ENCODE measurements around the gene ST6GALNAC3. TPM values are rescaled to one million over a fixed set of nuclear protein-coding genes. Genes with fewer than 3 reads are reported as not detected.

Gene ST6GALNAC3
- total RNA-seq, 1 experiment from 2014 or later = 2.2 TPM

GRCh38 chr1:76158126-76158525, 83.6 kb downstream of the ST6GALNAC3 start:
- Histone ChIP-seq H4K20me1 (ENCODE audit: insufficient read depth) (no peaks in the 10 kb centered on the region), H3K36me3 (ENCODE audit: control insufficient read depth in 1 of 2, insufficient read depth in 2 of 2, low read length in 2 of 2) (no peaks in the 10 kb centered on the region), H3K79me2 (ENCODE audit: insufficient read depth, low read length) (no peaks in the 10 kb centered on the region), H3K4me2 (ENCODE audit: low read length) (peak overlapping the region; percentile 36), H2AFZ (ENCODE audit: low read depth, low read length, poor library complexity, severe bottlenecking) (no peak overlapping the region), H3K27ac (ENCODE audit: low read depth, low read length) (no peak overlapping the region; the same call in 1 of the 2 replicates), H3K27me3 (ENCODE audit: insufficient read depth, low read length) (no peaks in the 10 kb centered on the region), H3K9me2 (ENCODE audit: insufficient read depth) (no peaks in the 10 kb centered on the region), H3K4me1 (ENCODE audit: control insufficient read depth in 1 of 2, insufficient read depth in 2 of 2, low read length in 2 of 2) (peaks cover 3 to 38% of the 10 kb centered on the region in 2 experiments; a peak in 3 of 4 replicates), H3K4me3 (replicated peaks in 1 of 2; ENCODE audit: low read depth in 1 of 2, low read length in 2 of 2) (no peak overlapping the region), H3K9me3 (ENCODE audit: control insufficient read depth in 1 of 2, insufficient read depth in 1 of 2, low read depth in 1 of 2, low read length in 2 of 2) (no peaks in the 10 kb centered on the region), H3K9ac (ENCODE audit: low read length) (no peak overlapping the region)
- no TSS peak for BruUV-seq (replicated peaks)
- ChIA-PET POLR2A (no interaction called here), CTCF (no interaction called here), RAD21 (ENCODE audit: low non-redundant PET in 1 of 2, low total read pairs in 2 of 2, uncharacterized antibody in 2 of 2, unreplicated experiment in 2 of 2) (no interaction called here)
- ATAC-seq (peak; percentile 53), DNase-seq (ENCODE audit: low read depth, low spot score) (peak; percentile 21)
- intact Hi-C loops (cut with micrococcal nuclease) = loop anchor here (10.0 kb wide), 2 partner anchors 177 to 877 kb away; no protein-coding TSS in a partner anchor
- TF ChIP-seq CEBPB (IDR thresholded peaks at IDR 0.05; ENCODE audit: low read depth) (0 out of 2 replicates have a peak, but pooled peaks have one; percentile 20), ELF1 (IDR thresholded peaks at IDR 0.05; ENCODE audit: borderline replicate concordance, low read depth) (no peak), REST (IDR thresholded peaks at IDR 0.05; ENCODE audit: low read depth) (no peak), POLR2A (IDR thresholded peaks at IDR 0.05; ENCODE audit: borderline replicate concordance, extremely low read depth, insufficient read depth, insufficient read length) (no peak), SRF (IDR thresholded peaks at IDR 0.05; ENCODE audit: low read depth) (peak; percentile 88), EGR1 (IDR thresholded peaks at IDR 0.05; ENCODE audit: low read depth) (no peak), SIN3A (IDR thresholded peaks at IDR 0.05; ENCODE audit: low read depth) (no peak), EZH2phosphoT487 (IDR thresholded peaks at IDR 0.05; ENCODE audit: borderline replicate concordance) (no peak), CTCF (IDR thresholded peaks at IDR 0.05 in 2 of 3, conservative IDR thresholded peaks at IDR 0.05 in 1 of 3; ENCODE audit: borderline replicate concordance in 1 of 3, insufficient read depth in 1 of 3, low read depth in 2 of 3, low read length in 2 of 3) (no peak), CBX3 (IDR thresholded peaks at IDR 0.05; ENCODE audit: low read depth) (no peak), EZH2 (IDR thresholded peaks at IDR 0.05) (no peak), MAX (IDR thresholded peaks at IDR 0.05) (peak; percentile 35; the same call in 1 of the 2 replicates), RAD21 (IDR thresholded peaks at IDR 0.05; ENCODE audit: low read depth) (no peak), FOSL1 (IDR thresholded peaks at IDR 0.05; ENCODE audit: low read depth) (peak; percentile 45; the same call in 1 of the 2 replicates), ATF3 (IDR thresholded peaks at IDR 0.05) (no peak), ZFX (IDR thresholded peaks at IDR 0.05) (no peak), ZBTB33 (IDR thresholded peaks at IDR 0.05; ENCODE audit: extremely low read depth, insufficient replicate concordance, low read length) (no peak), ZNF274 (IDR thresholded peaks at IDR 0.05; ENCODE audit: low read depth, low read length) (no peak), SP1 (IDR thresholded peaks at IDR 0.05; ENCODE audit: low read depth) (0 out of 2 replicates have a peak, but pooled peaks have one; percentile 14), POLR2AphosphoS5 (IDR thresholded peaks at IDR 0.05; ENCODE audit: low read depth, low read length) (no peak), TCF7L2 (IDR thresholded peaks at IDR 0.05; ENCODE audit: borderline replicate concordance, extremely low read depth, insufficient read depth, insufficient read length) (no peak)

Data from HCT116 (cell line).